ENCODE results near the gene IFT81.

GRCh38 chr12:110182281-110182680, 58.1 kb downstream of the IFT81 start:
- TF ChIP-seq POLR2A (IDR thresholded peaks at IDR 0.05) (no peak), CTCF (IDR thresholded peaks at IDR 0.05) (no peak)
